WERI-Rb-1 (cell line): ENCODE data around the gene NEXN.
A peak's percentile ranks its signal among the peaks of the same experiment; 100 is the strongest.

Source experiments
- DNase-seq: peaks from one replicate; pipeline ENCODE4 v3.0.0-alpha.2; 2020
- H3K27ac ChIP-seq: fragments of 250-450 bp; sonication (Bioruptor Pico); 2 replicates; pipeline ENCODE4 v1.5.1; 2020; ENCODE audit warnings: mild to moderate bottlenecking, moderate library complexity
- H3K27me3 ChIP-seq: fragments of 250-450 bp; sonication (Bioruptor Pico); 2 replicates; pipeline ENCODE4 v1.5.1; 2021; ENCODE audit warnings: mild to moderate bottlenecking, low read depth, moderate library complexity; ENCODE audit not compliant: insufficient read depth, severe bottlenecking
- H3K36me3 ChIP-seq: fragments of 250-450 bp; sonication (Bioruptor Pico); 2 replicates; pipeline ENCODE4 v1.5.1; 2020; ENCODE audit warnings: mild to moderate bottlenecking, moderate library complexity
- H3K4me3 ChIP-seq: 2 replicates; pipeline ENCODE4 v1.5.1; 2011; ENCODE audit warnings: low read depth, mild to moderate bottlenecking, control low read depth, low read length
- H3K9me3 ChIP-seq: fragments of 250-450 bp; sonication (Bioruptor Pico); 2 replicates; pipeline ENCODE4 v1.5.1; 2021; ENCODE audit warnings: mild to moderate bottlenecking, moderate library complexity; ENCODE audit not compliant: severe bottlenecking
- CTCF ChIP-seq: IDR thresholded peaks from 2 replicates; pipeline ENCODE4 v1.5.1; 2011; ENCODE audit warnings: low read depth, mild to moderate bottlenecking, control low read depth, inconsistent platforms, low read length

NEXN gene

GRCh38 chr1:77888081-77888780, at the start of gene NEXN:
TSS of gene NEXN (plus strand) at chr1:77888624. CDS start at chr1:77916107, 27,483 bp downstream.
- Histone ChIP-seq H3K27ac (no peak within 1 kb of the TSS), H3K27me3 (no peaks in the 10 kb centered on the region), H3K36me3 (no peaks in the 10 kb centered on the region), H3K9me3 (no peaks in the 10 kb centered on the region), H3K4me3 (peak within 1 kb of the TSS; percentile 50)
- no peak for TF ChIP-seq CTCF
- peak; percentile 11 for DNase-seq

GRCh38 chr1:77841574-77841973, 46.9 kb upstream of the NEXN start:
- Histone ChIP-seq H3K9me3 (no peaks in the 10 kb centered on the region), H3K27me3 (no peaks in the 10 kb centered on the region), H3K36me3 (peaks cover 7% of the 10 kb centered on the region; the same call in 1 of the 2 replicates), H3K4me3 (no peak overlapping the region), H3K27ac (no peak overlapping the region)
- no peak for TF ChIP-seq CTCF
- DNase-seq = no peak

GRCh38 chr1:77845951-77846350, 42.5 kb upstream of the NEXN start:
- Histone ChIP-seq H3K9me3 (no peaks in the 10 kb centered on the region), H3K36me3 (peaks cover 7% of the 10 kb centered on the region; the same call in 1 of the 2 replicates), H3K27ac (no peak overlapping the region), H3K27me3 (no peaks in the 10 kb centered on the region), H3K4me3 (no peak overlapping the region)
- DNase-seq = no peak
- TF ChIP-seq CTCF = no peak

- Histone ChIP-seq H3K36me3 (peaks cover 7% of the 10 kb centered on the region; the same call in 1 of the 2 replicates), H3K4me3 (no peak overlapping the region), H3K27me3 (no peaks in the 10 kb centered on the region), H3K27ac (no peak overlapping the region), H3K9me3 (no peaks in the 10 kb centered on the region)
- no peak for TF ChIP-seq CTCF
- DNase-seq = no peak
Observed at GRCh38 chr1:77846966-77847365, 41.5 kb upstream of the NEXN start.

GRCh38 chr1:77847621-77848080, 40.8 kb upstream of the NEXN start:
- Histone ChIP-seq H3K36me3 (peaks cover 7% of the 10 kb centered on the region; the same call in 1 of the 2 replicates), H3K27ac (no peak overlapping the region), H3K9me3 (no peaks in the 10 kb centered on the region), H3K4me3 (no peak overlapping the region), H3K27me3 (no peaks in the 10 kb centered on the region)
- no peak for TF ChIP-seq CTCF
- DNase-seq = no peak

GRCh38 chr1:77850082-77850481, 38.3 kb upstream of the NEXN start:
- no peak for TF ChIP-seq CTCF
- Histone ChIP-seq H3K9me3 (no peaks in the 10 kb centered on the region), H3K36me3 (no peaks in the 10 kb centered on the region), H3K4me3 (no peak overlapping the region), H3K27ac (no peak overlapping the region), H3K27me3 (no peaks in the 10 kb centered on the region)
- DNase-seq = no peak
